Hepatocyte (in vitro differentiated cells): ENCODE results near the gene MRPS15. TPM values are rescaled to one million over a fixed set of nuclear protein-coding genes. Genes with fewer than 3 reads are reported as not detected.
A peak's percentile ranks its signal among the peaks of the same experiment; 100 is the strongest.
"Not testable (repeated sequence)": the region's sequence is repeated elsewhere in the genome, so short reads cannot be mapped to it uniquely, and the experiment has no call there.

Experiments used
- DNase-seq: peaks from one replicate; pipeline ENCODE4 v3.0.0-alpha.2; 2016; ENCODE audit warnings: low spot score
- H2AFZ ChIP-seq: fragments of 200-600 bp; sonication (generic); 2 replicates; pipeline ENCODE4 v1.6.0; 2016; ENCODE audit warnings: antibody characterized with exemption, mild to moderate bottlenecking
- H3K27ac ChIP-seq: fragments of 200-600 bp; sonication (generic); 2 replicates; pipeline ENCODE4 v1.5.1; 2016; ENCODE audit warnings: mild to moderate bottlenecking
- H3K27me3 ChIP-seq: fragments of 200-600 bp; sonication (generic); 2 replicates; pipeline ENCODE4 v1.6.1; 2016
- H3K36me3 ChIP-seq: fragments of 200-600 bp; sonication (generic); replicated peaks from 2 replicates; pipeline ENCODE4 v1.5.1; 2016; ENCODE audit warnings: low read depth; ENCODE audit not compliant: insufficient read depth
- H3K4me1 ChIP-seq: fragments of 200-600 bp; sonication (generic); 2 replicates; pipeline ENCODE4 v1.5.1; 2016; ENCODE audit warnings: mild to moderate bottlenecking, moderate library complexity; ENCODE audit not compliant: insufficient read depth
- H3K4me2 ChIP-seq: fragments of 200-600 bp; sonication (generic); 2 replicates; pipeline ENCODE4 v1.6.0; 2016
- H3K4me3 ChIP-seq: fragments of 200-600 bp; sonication (generic); 2 replicates; pipeline ENCODE4 v1.5.1; 2016; ENCODE audit warnings: mild to moderate bottlenecking
- H3K79me2 ChIP-seq: fragments of 200-600 bp; sonication (generic); 2 replicates; pipeline ENCODE4 v1.6.0; 2017; ENCODE audit warnings: mild to moderate bottlenecking
- H3K9me2 ChIP-seq: fragments of 200-600 bp; sonication (generic); replicated peaks from 2 replicates; pipeline ENCODE4 v1.6.0; 2017; ENCODE audit warnings: mild to moderate bottlenecking; ENCODE audit not compliant: insufficient read depth
- H3K9me3 ChIP-seq: fragments of 200-600 bp; sonication (generic); 2 replicates; pipeline ENCODE4 v1.5.1; 2016; ENCODE audit warnings: low read depth, mild to moderate bottlenecking
- H4K20me1 ChIP-seq: fragments of 200-600 bp; sonication (generic); 2 replicates; pipeline ENCODE4 v1.6.0; 2016; ENCODE audit warnings: mild to moderate bottlenecking; ENCODE audit not compliant: insufficient read depth, poor library complexity, severe bottlenecking
- EZH2 ChIP-seq: fragments of 200-600 bp; sonication (generic); IDR thresholded peaks from 2 replicates; pipeline ENCODE4 v1.6.1; 2016; ENCODE audit warnings: antibody characterized with exemption, mild to moderate bottlenecking, borderline replicate concordance
- EZH2phosphoT487 ChIP-seq: fragments of 200-600 bp; sonication (generic); IDR thresholded peaks from one replicate; pipeline ENCODE4 v1.6.1; 2018; ENCODE audit warnings: antibody characterized with exemption, mild to moderate bottlenecking, low read depth, moderate library complexity; ENCODE audit not compliant: unreplicated experiment, severe bottlenecking
- WGBS: methylation state at CpG from one replicate; pipeline ENCODE4 v1.1.6; 2016; ENCODE audit warnings: low lambda C conversion rate; ENCODE audit errors: missing lambda C conversion rate; 5-methylcytosine and 5-hydroxymethylcytosine counted together
- polyA plus RNA-seq: library from polyadenylated mRNA; unstranded; fragments of >200 nt; fragmentation: Nextera tagmentation; extraction: Ambion mirVana; gene quantifications from 2 replicates; pipeline ENCODE4 v1.2.1, GENCODE V29; 2016
- total RNA-seq: library from RNA; depleted of rRNA; stranded (reverse); fragments of >200 nt; gene quantifications from 2 replicates; pipeline ENCODE4 v1.2.3, GENCODE V29; 2014
- TF ChIP-seq, protein P1 (sequence below): fragments of 200-600 bp; sonication (generic); IDR thresholded peaks from 2 replicates; pipeline ENCODE4 v1.5.1; 2016; ENCODE audit warnings: antibody characterized with exemption, mild to moderate bottlenecking; ENCODE audit not compliant: poor library complexity

MRPS15 gene
- total and polyA plus RNA-seq, 2 experiments from 2014 or later, result 63.2 to 127 TPM

DNA sequence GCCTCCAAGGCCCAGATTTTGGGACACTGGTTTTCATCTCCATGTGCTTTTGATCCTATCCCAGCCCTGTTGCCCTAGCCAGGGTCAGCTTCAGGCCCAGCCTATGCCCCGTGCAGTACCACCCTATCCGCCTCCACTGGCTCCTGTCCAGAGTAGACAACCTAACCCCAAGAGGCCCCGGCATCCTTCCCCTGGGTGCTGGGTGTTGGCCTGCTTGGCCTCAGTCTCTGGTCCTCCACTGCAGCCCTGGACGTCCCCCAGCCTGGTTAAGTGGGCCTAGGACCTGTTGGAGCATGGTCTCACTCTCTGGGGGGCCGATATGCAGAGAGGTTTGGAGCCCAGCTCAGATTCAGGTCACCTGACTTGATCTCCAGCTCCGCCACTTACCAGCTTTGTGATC lies 16.9 kb upstream of the MRPS15 start:
- H3K9me3 ChIP-seq, result no peaks in the 10 kb centered on the region
- H2AFZ ChIP-seq, result no peak overlapping the region
- no peaks in the 10 kb centered on the region for H3K27me3 ChIP-seq
- no peaks in the 10 kb centered on the region for H3K9me2 ChIP-seq
- H3K4me2 ChIP-seq, result no peak overlapping the region
- WGBS, result 92% methylated on average over 6 of the region's 6 CpGs
- TF ChIP-seq, protein P1, sequence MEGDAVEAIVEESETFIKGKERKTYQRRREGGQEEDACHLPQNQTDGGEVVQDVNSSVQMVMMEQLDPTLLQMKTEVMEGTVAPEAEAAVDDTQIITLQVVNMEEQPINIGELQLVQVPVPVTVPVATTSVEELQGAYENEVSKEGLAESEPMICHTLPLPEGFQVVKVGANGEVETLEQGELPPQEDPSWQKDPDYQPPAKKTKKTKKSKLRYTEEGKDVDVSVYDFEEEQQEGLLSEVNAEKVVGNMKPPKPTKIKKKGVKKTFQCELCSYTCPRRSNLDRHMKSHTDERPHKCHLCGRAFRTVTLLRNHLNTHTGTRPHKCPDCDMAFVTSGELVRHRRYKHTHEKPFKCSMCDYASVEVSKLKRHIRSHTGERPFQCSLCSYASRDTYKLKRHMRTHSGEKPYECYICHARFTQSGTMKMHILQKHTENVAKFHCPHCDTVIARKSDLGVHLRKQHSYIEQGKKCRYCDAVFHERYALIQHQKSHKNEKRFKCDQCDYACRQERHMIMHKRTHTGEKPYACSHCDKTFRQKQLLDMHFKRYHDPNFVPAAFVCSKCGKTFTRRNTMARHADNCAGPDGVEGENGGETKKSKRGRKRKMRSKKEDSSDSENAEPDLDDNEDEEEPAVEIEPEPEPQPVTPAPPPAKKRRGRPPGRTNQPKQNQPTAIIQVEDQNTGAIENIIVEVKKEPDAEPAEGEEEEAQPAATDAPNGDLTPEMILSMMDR, result no peak
- TF ChIP-seq EZH2phosphoT487 (no peak), EZH2 (no peak)
- peaks cover 18% of the 10 kb centered on the region for H3K4me1 ChIP-seq
- DNase-seq, result no peak
- H4K20me1 ChIP-seq, result no peaks in the 10 kb centered on the region
- no peaks in the 10 kb centered on the region for H3K36me3 ChIP-seq
- H3K79me2 ChIP-seq, result no peaks in the 10 kb centered on the region
- H3K27ac ChIP-seq, result peak overlapping the region; percentile 72
- H3K4me3 ChIP-seq, result no peak overlapping the region

DNA sequence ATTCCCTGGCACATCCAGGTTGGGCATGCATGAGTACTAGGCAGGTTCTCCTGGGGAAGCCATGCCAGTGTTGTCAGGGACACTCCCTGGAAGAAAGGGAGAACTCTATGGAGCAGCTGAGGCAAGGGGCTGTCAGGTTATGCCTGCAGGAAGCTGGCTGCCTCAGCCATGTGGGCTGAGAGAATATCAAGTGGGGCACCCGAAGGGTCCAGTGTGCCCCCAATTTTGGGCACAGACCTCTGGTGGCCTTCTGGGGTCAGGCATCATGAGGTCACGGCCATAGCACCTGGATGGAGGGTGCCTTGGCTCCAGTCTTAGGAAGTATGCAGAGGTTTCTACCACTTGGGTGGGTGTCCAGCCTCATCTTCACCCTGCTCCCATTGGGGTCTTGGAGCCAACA lies 16.0 kb upstream of the MRPS15 start:
- Histone ChIP-seq H3K4me1 (peaks cover 18% of the 10 kb centered on the region), H3K9me3 (no peaks in the 10 kb centered on the region), H3K4me3 (no peak overlapping the region), H3K9me2 (no peaks in the 10 kb centered on the region), H3K36me3 (no peaks in the 10 kb centered on the region), H3K79me2 (no peaks in the 10 kb centered on the region), H3K27me3 (no peaks in the 10 kb centered on the region), H3K4me2 (no peak overlapping the region), H4K20me1 (no peaks in the 10 kb centered on the region), H2AFZ (no peak overlapping the region), H3K27ac (no peak overlapping the region)
- DNase-seq, result no peak
- WGBS, result 96% methylated on average over 2 of the region's 2 CpGs
- no peak for TF ChIP-seq EZH2phosphoT487
- TF ChIP-seq EZH2, result no peak
- TF ChIP-seq, protein P1, result no peak

DNA sequence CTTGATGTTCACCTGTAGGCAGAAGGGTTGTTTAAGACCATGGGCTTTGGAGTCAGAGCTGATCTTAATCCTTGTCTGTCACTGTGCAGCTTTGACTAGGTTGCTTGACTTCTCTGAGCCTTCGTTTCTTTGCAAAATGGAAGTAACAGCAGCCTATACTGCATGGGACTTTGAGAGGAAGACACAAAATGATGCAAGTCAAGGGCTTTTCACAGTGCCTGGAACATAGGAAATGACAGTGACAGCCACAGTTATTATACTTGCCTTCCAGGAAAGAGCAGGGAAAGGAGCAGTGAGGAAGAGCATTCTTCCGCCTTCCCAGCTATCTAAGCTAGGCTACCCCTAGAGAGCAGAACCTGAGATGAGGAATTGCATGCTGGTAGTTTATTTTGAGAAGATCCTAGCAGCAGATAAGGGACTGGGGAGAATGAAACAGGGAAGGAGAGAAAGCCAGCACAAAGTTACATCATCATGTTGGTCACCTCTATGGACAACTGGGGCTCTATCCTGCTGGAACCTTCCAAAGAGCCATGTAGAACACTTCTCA lies 15.4 kb upstream of the MRPS15 start:
- Histone ChIP-seq H3K9me3 (no peaks in the 10 kb centered on the region), H4K20me1 (no peaks in the 10 kb centered on the region), H2AFZ (no peak overlapping the region), H3K4me3 (no peak overlapping the region), H3K9me2 (no peaks in the 10 kb centered on the region), H3K4me2 (no peak overlapping the region), H3K4me1 (peaks cover 18% of the 10 kb centered on the region), H3K79me2 (no peaks in the 10 kb centered on the region), H3K27me3 (no peaks in the 10 kb centered on the region), H3K27ac (no peak overlapping the region), H3K36me3 (no peaks in the 10 kb centered on the region)
- no peak for DNase-seq
- 90% methylated on average over 2 of the region's 2 CpGs for WGBS
- no peak for TF ChIP-seq EZH2
- TF ChIP-seq, protein P1, result no peak
- no peak for TF ChIP-seq EZH2phosphoT487

DNA sequence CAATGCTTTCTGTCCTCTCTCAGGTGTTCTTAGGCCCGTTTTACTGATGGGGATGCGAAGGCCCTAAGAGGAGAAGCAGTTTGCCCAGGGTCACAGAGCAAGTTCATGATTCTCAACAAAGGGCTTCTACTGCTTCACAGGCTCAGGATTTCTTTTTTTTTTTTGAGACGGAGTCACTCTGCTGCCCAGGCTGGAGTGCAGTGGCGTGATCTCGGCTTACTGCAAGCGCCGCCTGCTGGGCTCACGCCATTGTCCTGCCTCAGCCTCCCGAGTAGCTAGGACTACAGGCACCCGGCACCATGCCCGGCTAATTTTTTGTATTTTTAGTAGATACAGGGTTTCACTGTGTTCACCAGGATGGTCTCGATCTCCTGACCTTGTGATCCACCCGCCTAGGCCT lies 13.4 kb upstream of the MRPS15 start:
- not testable (repeated sequence) for H3K9me3 ChIP-seq, DNase-seq, H3K4me2 ChIP-seq, H3K79me2 ChIP-seq, H4K20me1 ChIP-seq, H3K27ac ChIP-seq, H3K9me2 ChIP-seq, H3K27me3 ChIP-seq, H3K4me3 ChIP-seq, H2AFZ ChIP-seq, H3K36me3 ChIP-seq
- H3K4me1 ChIP-seq, result peaks cover 14% of the 10 kb centered on the region
- 88% methylated on average over 12 of the region's 13 CpGs for WGBS
